Activated CD8-positive, alpha-beta memory T cell treated with anti-CD3 and anti-CD28 coated beads, Interleukin-2, amount 50 U/mL, for 1 hour (primary cell): Measurements from ENCODE around the gene HAGHL.

Source experiments
- DNase-seq: peaks from one replicate; pipeline ENCODE4 v3.0.0-alpha.2; 2020; ENCODE audit errors: extremely low read depth

HAGHL gene

GRCh38 chr16:720990-721764 lies 5.7 kb upstream of the HAGHL start, which contains the start of gene ANTKMT:
Gene ANTKMT (plus strand): TSS chr16:721146. CDS start chr16:721275, 129 bp downstream.
- no peak for DNase-seq

GRCh38 chr16:721765-722540 lies 5.0 kb upstream of the HAGHL start:
- no peak for DNase-seq

GRCh38 chr16:722835-723633 lies 3.9 kb upstream of the HAGHL start:
- DNase-seq = no peak

DNA sequence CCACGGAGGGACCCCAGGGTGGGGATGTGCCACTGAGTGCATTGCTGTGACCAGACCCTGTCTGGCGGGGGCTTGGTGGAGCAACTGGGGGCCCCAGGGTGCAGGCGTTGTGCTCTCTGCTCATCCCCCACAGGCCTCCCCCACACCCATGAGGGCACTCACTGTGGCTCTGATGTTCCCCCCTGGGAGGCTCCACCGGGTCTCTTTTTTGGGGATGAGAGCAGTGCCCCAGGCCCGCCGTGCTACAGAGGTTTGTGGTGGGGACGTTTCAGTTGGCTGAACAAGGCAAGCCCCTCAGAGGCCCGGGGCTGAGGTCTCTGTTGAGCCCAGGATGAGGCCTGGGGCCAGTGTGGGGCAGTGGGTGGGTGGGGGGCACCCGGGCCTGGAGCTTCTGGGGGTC lies 3.2 kb upstream of the HAGHL start:
- DNase-seq = no peak

- no peak for DNase-seq
Measured at GRCh38 chr16:724188-725040, 2.5 kb upstream of the HAGHL start.

- no peak for DNase-seq
Measured at GRCh38 chr16:725041-725376, 1.9 kb upstream of the HAGHL start.

GRCh38 chr16:725463-726187 lies 1.3 kb upstream of the HAGHL start:
- no peak for DNase-seq

DNA sequence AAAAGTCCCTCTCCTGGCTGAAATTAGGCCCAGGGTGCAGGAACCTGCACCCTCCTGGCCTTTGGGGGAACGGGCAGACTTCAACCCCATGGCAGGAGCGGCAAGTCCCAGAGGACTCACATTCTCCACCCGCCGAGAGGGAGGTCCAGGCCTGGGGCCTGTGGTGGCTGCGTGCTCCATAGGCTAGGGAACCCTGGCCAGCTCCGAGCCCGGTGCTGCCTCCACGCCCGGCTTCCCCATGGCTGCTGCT lies 793 bp upstream of the HAGHL start:
- no peak for DNase-seq

DNA sequence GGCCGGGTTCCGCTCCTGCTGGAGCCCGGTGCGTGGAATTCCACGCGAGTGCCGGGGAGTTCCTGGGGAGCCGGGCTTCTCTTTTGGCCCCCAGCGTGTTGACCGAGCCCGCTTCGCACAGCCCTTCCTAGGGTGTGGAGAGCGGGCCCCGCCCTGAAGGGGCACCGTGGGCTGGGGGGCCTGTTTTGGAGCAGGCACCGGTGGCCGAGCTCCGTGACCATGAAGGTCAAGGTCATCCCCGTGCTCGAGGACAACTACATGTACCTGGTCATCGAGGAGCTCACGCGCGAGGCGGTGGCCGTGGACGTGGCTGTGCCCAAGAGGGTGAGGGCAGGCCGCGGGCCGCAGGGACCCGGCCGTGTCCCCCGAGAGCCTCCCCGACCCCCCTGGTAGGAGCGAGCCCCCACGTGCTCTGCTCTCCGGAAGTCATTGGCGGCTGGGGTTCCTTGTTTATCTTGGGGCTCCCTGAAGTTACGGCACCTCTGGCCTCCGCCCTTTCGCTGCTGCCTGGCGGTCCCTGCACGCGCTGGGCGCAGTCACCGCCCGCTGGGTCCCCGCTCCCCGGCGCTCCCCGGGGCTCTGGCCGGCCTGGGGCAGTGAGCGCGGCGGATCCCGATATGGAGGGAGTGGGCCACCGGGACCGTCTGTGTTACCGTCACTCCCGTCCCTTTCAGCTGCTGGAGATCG lies 528 bp downstream of the HAGHL start:
- no peak for DNase-seq

GRCh38 chr16:728131-728889 lies 1.4 kb downstream of the HAGHL start:
- DNase-seq = no peak

DNA sequence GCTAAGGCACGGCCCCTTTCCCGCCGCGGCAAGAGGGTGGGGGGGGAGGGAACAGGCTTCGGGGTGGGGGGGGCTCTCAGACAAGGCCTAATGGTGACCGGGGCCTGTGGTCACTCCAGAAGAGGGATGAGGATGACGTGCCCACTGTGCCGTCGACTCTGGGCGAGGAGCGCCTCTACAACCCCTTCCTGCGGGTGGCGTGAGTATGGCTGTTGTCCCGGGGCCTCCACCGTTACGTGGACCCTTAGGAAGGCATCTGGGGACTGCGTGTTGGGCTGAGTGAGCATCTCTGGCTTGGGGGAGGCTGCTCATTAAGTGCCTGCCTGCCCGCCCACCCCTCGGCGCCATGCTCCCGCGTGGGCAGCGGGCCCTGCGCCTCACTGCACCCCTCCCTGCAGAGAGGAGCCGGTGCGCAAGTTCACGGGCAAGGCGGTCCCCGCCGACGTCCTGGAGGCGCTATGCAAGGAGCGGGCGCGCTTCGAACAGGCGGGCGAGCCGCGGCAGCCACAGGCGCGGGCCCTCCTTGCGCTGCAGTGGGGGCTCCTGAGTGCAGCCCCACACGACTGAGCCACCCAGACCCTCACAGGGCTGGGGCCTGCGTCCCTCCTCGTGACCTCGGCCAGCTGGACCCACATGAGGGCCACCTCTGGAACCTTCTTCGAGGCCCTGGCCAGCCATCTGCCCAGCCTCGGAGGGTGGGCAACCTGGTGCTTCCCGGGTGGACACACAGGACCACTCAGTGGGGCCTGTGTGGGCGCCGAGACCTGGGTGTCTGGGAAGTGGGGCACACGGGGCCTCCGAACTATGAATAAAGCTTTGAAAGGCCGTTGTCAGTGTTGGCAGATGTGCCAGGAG lies 2.2 kb downstream of the HAGHL start:
- DNase-seq = no peak

DNA sequence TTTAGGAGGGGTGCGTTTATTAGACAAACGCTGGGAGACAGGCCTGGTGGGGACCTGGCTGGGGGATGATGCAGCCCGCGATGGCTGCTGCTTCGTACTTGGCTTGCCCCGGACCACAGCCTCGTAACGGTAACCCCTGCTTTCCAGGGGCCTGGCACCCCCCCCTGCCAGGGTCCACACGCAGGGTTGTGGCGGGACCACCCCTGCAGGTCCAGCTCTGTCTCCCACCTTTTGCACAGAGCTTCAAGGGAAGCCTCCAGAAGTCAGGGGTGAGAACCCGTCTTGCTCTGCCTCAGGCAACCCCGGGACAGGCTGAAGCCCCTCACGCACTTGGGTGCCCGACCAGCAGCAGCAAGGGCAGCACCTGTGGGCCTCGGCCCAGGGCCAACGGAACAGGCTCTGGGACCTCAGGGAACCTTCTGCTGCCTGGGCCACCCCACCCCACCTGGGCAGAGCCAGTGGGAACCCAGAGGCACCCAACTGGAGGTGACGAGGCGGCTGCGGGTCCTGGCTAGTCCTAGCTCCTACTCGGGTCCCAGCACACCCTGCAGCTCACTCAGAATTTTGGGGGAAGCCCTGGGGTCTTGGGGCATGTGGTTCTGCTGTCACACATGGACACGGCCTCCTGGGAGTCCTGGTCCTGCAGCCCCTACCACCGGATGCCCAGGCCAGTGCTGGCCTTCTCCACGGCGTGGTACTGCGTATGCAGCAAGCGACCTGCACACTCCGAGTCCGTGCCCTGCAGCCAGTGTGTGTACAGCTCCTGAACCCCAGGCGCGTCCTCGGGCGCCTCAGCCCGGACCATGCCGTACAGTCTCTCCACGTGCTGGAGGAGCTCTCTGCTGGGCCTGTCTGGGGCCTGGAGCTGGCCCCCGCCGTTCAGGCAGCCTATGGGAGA lies 3.1 kb downstream of the HAGHL start:
- DNase-seq = no peak

DNA sequence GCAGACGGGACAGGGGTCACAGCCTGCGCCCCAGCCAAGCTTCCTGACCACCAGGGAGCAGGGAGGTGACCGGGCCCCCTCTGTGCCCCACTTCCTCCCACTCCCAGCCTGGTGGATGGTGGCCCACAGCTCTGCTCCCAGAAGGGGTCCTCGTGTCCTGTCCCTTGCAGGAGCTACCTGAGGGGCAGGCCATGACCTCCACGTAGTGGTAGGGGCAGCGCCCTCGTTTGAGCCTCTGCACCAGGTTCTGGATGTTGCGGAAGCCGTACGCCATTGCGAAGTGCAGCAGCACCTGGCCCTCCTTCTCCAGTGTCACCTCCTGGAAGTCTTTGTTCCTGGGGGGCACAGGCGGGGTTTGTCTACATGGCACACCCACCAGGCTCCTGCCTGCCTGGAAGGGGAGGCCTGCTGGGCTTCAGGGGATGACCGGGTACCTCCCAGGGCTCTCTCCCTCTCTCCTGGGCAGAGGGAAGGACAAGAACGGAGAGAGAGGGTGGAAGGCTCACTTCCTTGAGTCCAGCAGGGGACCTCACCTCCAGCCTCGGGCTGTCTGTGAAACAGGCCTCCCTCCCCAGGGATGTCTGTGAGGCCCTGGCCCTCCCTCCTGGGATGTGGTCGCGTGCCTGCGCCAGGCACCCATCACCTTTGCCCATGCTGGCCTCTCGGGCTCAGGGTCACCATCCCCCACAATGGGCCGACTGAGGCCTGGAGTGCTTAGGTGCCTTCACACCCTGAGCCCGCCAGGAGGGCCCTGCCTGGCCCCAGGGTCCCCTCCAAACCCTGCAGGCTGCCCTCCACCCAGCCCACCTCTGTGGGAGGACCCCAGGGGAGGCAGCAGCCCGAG lies 4.0 kb downstream of the HAGHL start:
- DNase-seq = no peak

DNA sequence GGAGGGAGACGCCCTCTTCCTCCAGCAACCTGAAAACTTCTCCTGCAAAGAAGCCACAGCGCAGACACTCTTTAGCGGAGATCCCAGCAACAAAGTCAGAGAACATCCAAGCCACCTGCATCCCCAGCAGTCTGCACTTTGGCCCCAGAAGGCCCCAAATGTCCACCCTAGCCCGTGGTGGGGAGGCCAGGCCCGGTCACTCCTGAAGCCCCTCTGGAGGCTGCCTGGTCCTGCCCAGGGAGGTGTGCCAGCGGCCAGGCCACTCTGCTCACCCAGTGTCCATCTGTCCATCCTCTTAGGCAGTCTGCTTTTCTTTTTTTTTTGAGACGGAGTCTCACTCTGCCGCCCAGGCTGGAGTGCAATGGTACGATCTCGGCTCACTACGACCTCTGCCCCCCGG lies 5.4 kb downstream of the HAGHL start:
- no peak for DNase-seq

DNA sequence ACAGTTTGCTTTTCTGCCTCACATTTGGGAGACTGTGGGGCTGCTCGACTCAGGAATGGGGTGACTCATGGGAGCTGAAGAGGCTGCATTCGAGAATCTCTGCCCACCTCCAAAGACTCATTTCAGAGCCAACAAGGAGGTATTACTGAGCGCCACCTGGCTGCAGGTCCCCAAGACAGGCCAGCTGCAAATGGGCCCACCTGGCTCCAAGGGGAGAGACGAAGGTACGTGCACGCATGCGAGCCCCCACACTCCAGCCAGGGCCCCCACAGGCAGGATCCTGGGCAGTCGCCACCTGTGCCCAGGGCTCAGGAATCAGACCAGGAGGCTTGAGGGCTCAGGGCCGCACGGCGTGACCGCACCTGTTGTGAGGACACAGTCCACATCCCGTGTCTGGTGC lies 6.0 kb downstream of the HAGHL start:
- DNase-seq = no peak

GRCh38 chr16:733382-734207 lies 6.7 kb downstream of the HAGHL start:
- DNase-seq = no peak
